Measurements from ENCODE around the gene ANKRD60.

Gene ANKRD60

DNA sequence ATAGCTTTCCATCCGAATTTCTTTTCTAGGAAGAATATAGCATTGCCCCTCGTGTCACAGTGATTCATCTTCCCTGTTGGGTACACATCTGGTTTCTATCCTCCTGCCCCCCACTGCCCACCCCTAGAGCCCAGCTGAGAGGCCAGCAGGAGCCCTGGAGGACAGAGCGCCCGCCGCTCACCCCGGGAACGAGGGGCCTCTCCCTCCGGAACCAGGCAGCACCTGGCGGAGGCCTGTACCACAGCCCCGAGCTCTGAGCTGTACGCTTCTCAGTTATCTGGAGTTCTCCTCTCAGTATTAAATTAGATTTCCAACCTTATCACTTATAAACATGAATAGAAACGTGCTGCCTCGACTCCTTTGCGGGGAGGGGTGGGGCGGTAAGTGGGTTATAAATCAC is 6.0 kb downstream of the ANKRD60 start:
- Mint-ChIP-seq H3K4me1 (ENCODE audit: low read depth) (peaks cover 21% of the 10 kb centered on the region), H3K36me3 (ENCODE audit: low read depth) (no peaks in the 10 kb centered on the region), H3K27me3 (peaks cover 86% of the 10 kb centered on the region), H3K9me3 (peaks cover 6% of the 10 kb centered on the region), H3K4me3 (no peak overlapping the region), H3K27ac (no peak overlapping the region)
- no peak for DNase-seq

DNA sequence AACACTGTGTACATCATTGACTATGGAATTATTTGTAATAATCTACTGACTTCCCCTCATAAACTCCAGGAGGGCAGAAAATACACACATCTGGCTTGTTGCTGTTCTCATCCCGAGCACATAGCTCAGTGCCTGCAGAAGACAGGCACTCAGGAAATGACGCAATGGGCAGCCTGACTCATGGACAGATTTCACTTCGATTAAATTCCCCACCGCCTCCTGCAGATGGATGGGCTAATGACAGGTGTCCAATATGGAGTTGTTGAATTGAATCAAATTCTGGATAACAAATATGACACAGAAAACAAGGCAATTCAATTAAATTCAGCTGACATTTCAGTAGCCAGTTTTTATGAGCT is 9.1 kb downstream of the ANKRD60 start:
- Mint-ChIP-seq H3K36me3 (ENCODE audit: low read depth) (no peaks in the 10 kb centered on the region), H3K9me3 (peaks cover 6% of the 10 kb centered on the region), H3K27ac (no peak overlapping the region), H3K4me3 (no peak overlapping the region), H3K4me1 (ENCODE audit: low read depth) (peaks cover 13% of the 10 kb centered on the region), H3K27me3 (peaks cover 77% of the 10 kb centered on the region)
- DNase-seq, result no peak

DNA sequence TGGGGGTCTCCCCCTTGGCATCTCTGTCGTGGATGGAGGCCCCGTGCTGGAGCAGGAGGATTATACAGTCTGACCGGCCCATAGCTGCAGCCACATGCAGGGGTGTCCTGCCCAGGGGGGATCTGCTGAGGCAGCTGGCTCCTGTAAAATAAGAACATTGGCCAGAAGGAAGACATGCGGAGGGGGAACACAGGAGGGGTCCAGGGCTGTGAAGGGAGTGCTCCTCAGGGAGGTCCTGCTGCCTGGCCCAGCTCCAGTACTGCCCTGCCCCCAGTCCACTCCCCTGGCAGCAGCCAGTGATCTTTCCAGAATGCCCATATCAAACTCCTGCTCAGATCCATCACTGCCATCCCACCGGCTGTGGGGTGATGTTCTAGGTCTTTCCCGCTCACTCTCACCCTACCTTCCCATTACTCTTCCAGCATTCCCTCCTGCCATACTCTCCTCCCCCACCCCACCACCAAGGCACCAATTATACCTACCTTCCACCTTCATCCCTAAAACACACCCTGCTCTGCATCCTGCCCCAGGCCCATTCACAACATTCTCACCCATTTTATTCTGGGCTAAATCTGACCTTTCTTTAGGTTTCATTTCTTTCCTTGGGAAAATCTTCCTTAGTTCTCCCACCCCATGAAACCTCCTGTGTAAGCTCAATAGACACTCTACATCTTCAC is 9.7 kb downstream of the ANKRD60 start:
- no peak for DNase-seq

DNA sequence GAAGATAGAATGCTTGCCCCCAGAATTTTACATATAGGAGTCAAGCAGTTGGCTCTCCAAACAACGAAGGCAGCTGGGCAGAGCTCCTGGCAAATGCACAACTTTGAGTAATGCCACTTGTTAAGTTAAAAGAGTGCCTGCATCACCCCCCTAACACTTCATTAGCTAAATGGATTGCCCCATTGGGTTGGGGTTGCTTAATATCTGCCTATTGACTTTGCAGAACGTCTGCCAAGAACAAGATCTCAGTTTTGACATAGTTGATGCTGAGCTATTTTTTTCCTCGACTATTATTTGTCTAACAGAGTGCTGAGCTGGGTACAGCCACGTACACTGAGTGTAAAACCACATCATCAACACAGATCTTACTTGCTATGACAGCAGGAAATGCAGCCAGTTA is 12.1 kb downstream of the ANKRD60 start:
- Mint-ChIP-seq H3K27ac (no peak overlapping the region), H3K9me3 (peaks cover 6% of the 10 kb centered on the region), H3K27me3 (peaks cover 73% of the 10 kb centered on the region), H3K4me3 (no peak overlapping the region), H3K36me3 (ENCODE audit: low read depth) (no peaks in the 10 kb centered on the region), H3K4me1 (ENCODE audit: low read depth) (peaks cover 1% of the 10 kb centered on the region)
- DNase-seq, result no peak

More for the DNA sequence above, 9.7 kb downstream of the ANKRD60 start:
- H3K9me3 Mint-ChIP-seq, result peaks cover 6% of the 10 kb centered on the region
- no peak overlapping the region for H3K4me3 Mint-ChIP-seq
- H3K36me3 Mint-ChIP-seq (ENCODE audit: low read depth), result no peaks in the 10 kb centered on the region
- no peak overlapping the region for H3K27ac Mint-ChIP-seq
- peaks cover 9% of the 10 kb centered on the region for H3K4me1 Mint-ChIP-seq (ENCODE audit: low read depth)
- peaks cover 79% of the 10 kb centered on the region for H3K27me3 Mint-ChIP-seq

DNA sequence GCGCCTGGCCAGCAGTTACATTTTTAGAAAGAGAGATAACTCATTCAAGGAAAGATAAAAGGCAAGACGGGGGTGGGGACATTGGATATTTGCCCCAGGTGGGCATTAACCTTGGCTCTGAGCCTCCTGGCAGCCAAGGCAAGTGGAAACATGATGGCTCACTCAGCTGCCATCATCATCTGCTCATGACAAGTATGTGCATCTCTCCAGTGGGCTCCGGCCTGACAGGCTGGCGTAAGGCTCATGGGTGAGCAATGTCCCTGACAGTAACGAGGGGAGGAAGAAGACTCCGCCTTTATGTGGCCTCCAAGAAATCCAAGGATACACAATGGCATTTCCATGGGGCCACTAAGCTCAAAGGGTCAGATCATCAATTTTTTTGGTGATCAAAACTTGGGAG is 13.3 kb downstream of the ANKRD60 start:
- peaks cover 1% of the 10 kb centered on the region for H3K4me1 Mint-ChIP-seq (ENCODE audit: low read depth)
- H3K27me3 Mint-ChIP-seq, result peaks cover 74% of the 10 kb centered on the region
- H3K9me3 Mint-ChIP-seq, result peaks cover 6% of the 10 kb centered on the region
- no peaks in the 10 kb centered on the region for H3K36me3 Mint-ChIP-seq (ENCODE audit: low read depth)
- no peak overlapping the region for H3K4me3 Mint-ChIP-seq
- no peak overlapping the region for H3K27ac Mint-ChIP-seq
- DNase-seq, result no peak

DNA sequence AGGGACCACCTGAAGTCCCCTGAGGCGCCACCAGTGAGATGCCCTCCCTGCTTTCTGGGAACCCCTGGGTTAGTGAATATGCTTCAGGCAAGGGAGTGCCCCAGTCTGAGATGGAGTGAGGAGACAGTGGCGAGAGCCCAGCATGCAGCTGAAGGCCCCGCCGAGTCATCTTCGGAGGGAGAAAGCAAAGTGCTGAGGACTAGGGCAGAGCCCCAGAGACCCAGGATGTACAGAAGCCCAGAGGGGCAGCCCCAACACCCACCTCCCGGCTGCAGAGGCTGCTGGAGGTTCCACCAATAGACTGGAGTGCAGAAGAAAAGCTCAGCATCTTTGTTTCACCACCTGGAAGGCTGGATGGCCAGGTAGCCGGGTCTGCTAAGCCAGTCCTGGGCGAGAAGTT is 14.1 kb downstream of the ANKRD60 start:
- Mint-ChIP-seq H3K36me3 (ENCODE audit: low read depth) (no peaks in the 10 kb centered on the region), H3K27me3 (peaks cover 70% of the 10 kb centered on the region), H3K9me3 (peaks cover 6% of the 10 kb centered on the region), H3K4me3 (no peak overlapping the region), H3K27ac (no peak overlapping the region), H3K4me1 (ENCODE audit: low read depth) (peaks cover 1% of the 10 kb centered on the region)
- no peak for DNase-seq

DNA sequence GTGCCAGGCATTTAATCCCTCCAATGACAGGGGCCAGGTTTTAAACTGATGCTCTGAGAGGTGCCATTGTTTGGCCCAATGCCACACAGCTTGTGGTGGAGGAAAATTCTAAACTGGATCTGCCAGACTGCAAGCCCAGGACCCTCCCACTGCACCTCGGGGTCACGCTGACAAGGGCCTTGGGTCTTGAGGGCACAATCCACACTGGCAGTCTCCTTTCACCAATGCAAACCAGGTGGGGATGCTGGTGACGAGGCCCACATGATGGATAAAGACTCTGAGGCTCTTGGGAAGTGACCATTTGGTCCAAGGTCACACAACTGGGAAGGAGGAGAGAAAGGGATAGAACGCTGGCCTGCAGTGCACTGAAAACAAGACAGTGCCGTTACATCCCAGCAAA is 14.7 kb downstream of the ANKRD60 start:
- no peak overlapping the region for H3K4me3 Mint-ChIP-seq
- H3K9me3 Mint-ChIP-seq, result no peaks in the 10 kb centered on the region
- peaks cover 64% of the 10 kb centered on the region for H3K27me3 Mint-ChIP-seq
- no peak overlapping the region for H3K27ac Mint-ChIP-seq
- no peaks in the 10 kb centered on the region for H3K36me3 Mint-ChIP-seq (ENCODE audit: low read depth)
- DNase-seq, result no peak
- H3K4me1 Mint-ChIP-seq (ENCODE audit: low read depth), result no peaks in the 10 kb centered on the region

DNA sequence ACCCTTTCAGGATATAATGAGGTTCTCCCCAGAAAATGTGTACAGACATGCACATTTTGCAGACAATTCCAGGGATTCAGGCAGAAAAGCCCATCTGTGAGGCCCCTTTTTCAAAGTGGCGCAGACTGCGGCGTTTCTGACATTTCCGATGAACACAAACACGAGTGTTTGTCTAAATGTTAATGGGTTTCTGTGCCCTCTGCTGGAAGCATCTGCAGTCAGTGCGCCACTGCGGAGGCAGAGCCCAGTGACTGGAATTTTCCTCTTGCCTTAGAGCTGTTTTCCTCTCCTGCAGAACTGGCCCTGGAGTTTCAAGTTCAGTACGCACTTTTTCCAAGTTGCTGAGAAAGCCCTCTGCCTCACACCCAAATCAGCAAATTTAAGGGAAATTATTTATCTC is 15.3 kb downstream of the ANKRD60 start:
- Mint-ChIP-seq H3K36me3 (ENCODE audit: low read depth) (no peaks in the 10 kb centered on the region), H3K27ac (no peak overlapping the region), H3K4me1 (ENCODE audit: low read depth) (no peaks in the 10 kb centered on the region), H3K4me3 (no peak overlapping the region), H3K9me3 (no peaks in the 10 kb centered on the region), H3K27me3 (peaks cover 58% of the 10 kb centered on the region)
- DNase-seq, result no peak

DNA sequence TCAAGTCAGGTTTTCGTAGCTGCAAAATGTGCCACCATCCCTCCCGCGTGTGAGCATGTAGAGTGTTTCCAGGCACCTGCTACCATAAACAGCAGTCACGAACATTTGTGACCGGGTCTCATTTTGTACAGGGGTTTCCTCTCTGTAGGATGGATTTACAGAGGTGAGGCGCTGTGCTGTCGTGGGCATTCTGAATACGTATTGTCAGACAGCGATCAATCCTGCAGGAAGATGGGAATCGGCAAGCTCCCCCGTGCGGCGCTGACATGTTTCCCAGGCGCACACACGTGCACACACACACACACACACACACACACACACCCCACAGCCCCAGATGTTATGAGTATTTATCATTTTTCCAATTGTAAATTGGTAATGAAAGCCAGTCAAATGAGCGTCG is 15.8 kb downstream of the ANKRD60 start:
- Mint-ChIP-seq H3K4me1 (ENCODE audit: low read depth) (no peaks in the 10 kb centered on the region), H3K36me3 (ENCODE audit: low read depth) (no peaks in the 10 kb centered on the region), H3K4me3 (no peak overlapping the region), H3K27ac (no peak overlapping the region), H3K27me3 (peaks cover 53% of the 10 kb centered on the region), H3K9me3 (no peaks in the 10 kb centered on the region)
- no peak for DNase-seq

DNA sequence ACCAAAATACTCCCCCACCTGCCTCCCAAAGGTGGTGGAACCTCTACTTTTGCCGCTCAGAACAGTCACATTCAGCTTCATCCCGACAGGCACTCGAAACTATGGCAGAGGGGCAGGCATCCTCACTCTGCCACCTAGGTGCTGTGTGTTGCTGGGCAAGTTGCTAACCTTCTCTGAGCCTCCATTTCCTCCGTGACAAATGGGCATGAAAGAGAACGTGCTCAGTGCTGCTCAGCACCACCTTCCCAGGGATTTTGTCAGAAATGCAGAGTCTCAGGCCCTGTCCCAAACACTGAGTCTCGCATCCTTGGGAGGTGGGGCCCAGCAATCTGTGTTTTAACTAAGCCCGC is 18.1 kb downstream of the ANKRD60 start:
- H3K4me1 Mint-ChIP-seq (ENCODE audit: low read depth), result no peaks in the 10 kb centered on the region

DNA sequence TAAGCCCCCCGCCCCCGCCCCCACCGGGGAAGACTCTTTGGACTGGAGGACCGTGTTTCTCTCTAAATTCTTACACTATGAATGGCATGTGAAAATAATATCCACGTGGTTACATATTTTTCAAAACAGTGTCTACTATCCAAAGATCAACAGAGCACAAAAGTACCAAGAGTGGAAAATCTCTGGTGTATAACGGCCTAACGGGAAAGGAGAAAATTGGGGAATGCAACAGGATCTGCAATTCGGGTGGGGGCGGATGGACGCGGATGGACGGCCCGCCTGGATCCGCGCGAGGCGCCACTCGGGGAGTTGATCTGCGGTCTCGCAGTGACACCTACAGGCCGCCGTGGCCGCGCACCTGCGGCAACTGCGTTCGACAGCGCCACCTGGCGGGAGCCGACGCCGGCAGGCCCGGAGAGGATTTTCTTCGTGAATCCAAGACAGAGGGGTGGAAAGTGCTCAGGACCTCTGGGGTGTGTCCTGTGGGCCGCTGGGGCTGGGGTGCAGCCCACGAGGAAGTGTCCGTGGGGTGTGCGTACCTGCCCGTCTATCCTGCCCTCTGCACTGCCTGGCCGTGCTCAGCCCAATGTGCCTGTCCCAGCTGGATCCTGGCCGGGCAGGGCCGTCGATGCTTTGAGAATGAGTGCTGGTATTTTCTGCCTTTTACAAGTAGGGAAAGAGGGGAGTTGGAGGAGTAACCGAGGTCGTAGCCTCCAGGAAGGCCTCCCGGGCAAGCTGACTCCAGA is 18.6 kb downstream of the ANKRD60 start:
- no peak overlapping the region for H3K4me3 Mint-ChIP-seq
- H3K36me3 Mint-ChIP-seq (ENCODE audit: low read depth), result no peaks in the 10 kb centered on the region
- peak; percentile 95 for DNase-seq
- no peaks in the 10 kb centered on the region for H3K4me1 Mint-ChIP-seq (ENCODE audit: low read depth)
- H3K9me3 Mint-ChIP-seq, result no peaks in the 10 kb centered on the region
- peaks cover 29% of the 10 kb centered on the region for H3K27me3 Mint-ChIP-seq
- H3K27ac Mint-ChIP-seq, result peak overlapping the region; percentile 22

More for the DNA sequence above, 18.1 kb downstream of the ANKRD60 start:
- H3K27me3 Mint-ChIP-seq, result peaks cover 32% of the 10 kb centered on the region
- H3K4me3 Mint-ChIP-seq, result no peak overlapping the region
- no peak overlapping the region for H3K27ac Mint-ChIP-seq
- no peak for DNase-seq
- H3K36me3 Mint-ChIP-seq (ENCODE audit: low read depth), result no peaks in the 10 kb centered on the region
- H3K9me3 Mint-ChIP-seq, result no peaks in the 10 kb centered on the region

DNA sequence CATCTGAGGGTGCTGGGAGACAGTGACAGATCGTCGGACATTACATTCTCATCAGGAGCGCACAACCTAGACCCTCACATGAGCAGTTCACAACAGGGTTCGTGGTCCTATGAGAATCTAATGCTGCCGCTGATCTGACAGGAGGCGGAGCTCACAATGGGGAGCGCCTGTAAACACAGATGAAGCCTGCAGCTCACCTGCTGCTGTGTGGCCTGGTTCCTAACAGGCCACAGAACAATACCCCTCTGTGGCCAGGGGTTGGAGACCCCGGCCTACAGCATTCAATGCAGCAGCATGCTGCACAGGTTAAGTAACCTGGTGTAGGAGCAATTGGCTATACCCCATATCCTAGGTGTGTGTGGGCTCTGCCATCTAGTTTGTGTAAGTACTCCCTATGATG is 19.5 kb downstream of the ANKRD60 start:
- no peaks in the 10 kb centered on the region for H3K36me3 Mint-ChIP-seq (ENCODE audit: low read depth)
- no peak overlapping the region for H3K4me3 Mint-ChIP-seq
- DNase-seq, result no peak
- H3K27me3 Mint-ChIP-seq, result peaks cover 26% of the 10 kb centered on the region
- H3K4me1 Mint-ChIP-seq (ENCODE audit: low read depth), result no peaks in the 10 kb centered on the region
- H3K27ac Mint-ChIP-seq, result no peak overlapping the region
- no peaks in the 10 kb centered on the region for H3K9me3 Mint-ChIP-seq

DNA sequence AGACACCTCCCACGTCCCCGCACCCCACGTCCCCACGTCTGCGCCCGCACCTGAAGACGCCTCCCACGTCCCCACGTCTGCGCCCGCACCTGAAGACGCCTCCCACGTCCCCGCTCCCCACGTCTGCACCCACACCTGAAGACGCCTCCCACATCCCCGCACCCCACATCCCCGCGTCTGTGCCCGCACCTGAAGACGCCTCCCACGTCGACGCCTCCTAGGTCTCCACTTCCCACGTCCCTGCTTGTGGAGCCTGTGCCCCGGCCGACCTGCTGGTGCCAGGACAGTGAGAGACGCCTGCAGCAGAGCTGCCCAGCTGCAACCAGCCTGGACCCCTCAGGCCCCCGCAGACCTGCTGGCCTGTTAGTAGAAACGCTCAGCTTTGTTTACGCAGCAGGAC is 22.6 kb downstream of the ANKRD60 start:
- H3K27me3 Mint-ChIP-seq, result peaks cover 11% of the 10 kb centered on the region
- no peak overlapping the region for H3K27ac Mint-ChIP-seq
- no peaks in the 10 kb centered on the region for H3K4me1 Mint-ChIP-seq (ENCODE audit: low read depth)
- DNase-seq, result no peak
- H3K36me3 Mint-ChIP-seq (ENCODE audit: low read depth), result no peaks in the 10 kb centered on the region
- H3K9me3 Mint-ChIP-seq, result no peaks in the 10 kb centered on the region
- no peak overlapping the region for H3K4me3 Mint-ChIP-seq

DNA sequence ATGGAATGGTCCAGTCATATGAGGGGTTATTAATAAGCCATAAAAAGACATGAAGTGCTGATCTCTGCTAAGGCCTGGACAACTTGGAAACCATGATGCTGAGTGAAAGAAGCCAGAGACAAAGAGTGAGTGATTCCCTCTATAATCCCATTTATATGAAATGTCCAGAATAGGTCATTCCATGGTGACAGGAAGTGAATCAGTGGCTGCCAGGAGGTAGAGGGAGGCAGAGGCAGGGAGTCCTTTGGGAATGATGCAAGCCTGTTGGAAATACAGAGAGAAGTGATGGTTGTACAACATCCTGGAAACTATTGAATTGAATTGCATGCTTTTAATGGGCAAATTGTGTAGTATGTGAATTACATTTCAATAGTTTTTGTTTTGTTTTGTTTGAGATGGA is 26.4 kb downstream of the ANKRD60 start:
- no peaks in the 10 kb centered on the region for H3K4me1 Mint-ChIP-seq (ENCODE audit: low read depth)
- H3K27me3 Mint-ChIP-seq, result no peaks in the 10 kb centered on the region
- no peak for DNase-seq
- no peaks in the 10 kb centered on the region for H3K9me3 Mint-ChIP-seq
- no peak overlapping the region for H3K27ac Mint-ChIP-seq
- H3K4me3 Mint-ChIP-seq, result no peak overlapping the region
- H3K36me3 Mint-ChIP-seq (ENCODE audit: low read depth), result no peaks in the 10 kb centered on the region

DNA sequence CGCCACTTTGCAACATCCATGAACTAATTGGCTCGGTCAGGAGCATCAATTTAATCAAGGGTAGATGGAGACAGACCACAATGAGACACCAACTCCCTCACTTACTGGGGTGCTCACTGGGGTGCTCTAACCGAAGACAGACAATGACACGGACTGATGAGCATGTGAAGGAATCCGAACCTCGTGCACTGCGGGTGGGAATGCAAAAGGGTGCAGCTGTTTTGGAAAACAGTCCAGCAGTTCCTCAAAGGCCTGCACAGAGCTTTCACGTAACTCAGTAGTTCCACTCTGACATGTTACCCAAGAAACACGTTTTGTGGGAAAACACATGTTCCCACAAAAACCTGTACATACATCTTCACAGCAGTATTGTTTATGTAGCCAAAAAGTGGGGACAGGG is 26.8 kb downstream of the ANKRD60 start:
- no peaks in the 10 kb centered on the region for H3K9me3 Mint-ChIP-seq
- no peak overlapping the region for H3K4me3 Mint-ChIP-seq
- H3K36me3 Mint-ChIP-seq (ENCODE audit: low read depth), result no peaks in the 10 kb centered on the region
- H3K4me1 Mint-ChIP-seq (ENCODE audit: low read depth), result no peaks in the 10 kb centered on the region
- no peak overlapping the region for H3K27ac Mint-ChIP-seq
- DNase-seq, result no peak
- H3K27me3 Mint-ChIP-seq, result no peaks in the 10 kb centered on the region

Measured in activated T-cell treated with anti-CD3 and anti-CD28 coated beads, Interleukin-2, amount 50 U/mL, for 24 hours (primary cell).